DMS53 (cell line): ENCODE measurements around the gene ARSH.
"Not testable (repeated sequence)": the region's sequence is repeated elsewhere in the genome, so short reads cannot be mapped to it uniquely, and the experiment has no call there.

Source experiments
- DNase-seq: peaks from one replicate; lab custom pipeline; 2025; lab: John Stamatoyannopoulos, UW

ARSH gene

GRCh38 chrX:3037218-3037617 is 30.9 kb downstream of the ARSH start:
- no peak for DNase-seq

GRCh38 chrX:3044196-3044595 is 37.9 kb downstream of the ARSH start:
- no peak for DNase-seq

DNA sequence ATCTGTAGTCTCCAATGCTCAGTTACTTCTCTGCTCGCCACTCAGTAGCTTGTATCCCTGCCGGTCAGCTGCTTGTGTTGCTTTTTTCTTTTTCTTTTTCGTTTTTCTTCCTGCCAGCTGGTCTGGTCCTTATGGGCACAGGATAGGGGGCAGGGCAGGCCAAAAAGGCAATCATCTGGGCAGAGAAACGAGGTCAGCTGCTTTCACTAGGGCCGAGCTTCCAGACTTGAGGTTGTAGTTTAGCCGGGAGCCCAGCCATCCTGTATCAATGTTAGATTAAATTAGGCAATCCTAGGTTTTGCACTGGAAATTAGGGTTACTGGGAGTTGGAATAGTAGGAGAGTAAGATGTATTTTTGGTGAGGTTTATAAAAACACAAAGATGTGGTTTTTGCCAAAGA is 38.3 kb downstream of the ARSH start:
- DNase-seq, result no peak

DNA sequence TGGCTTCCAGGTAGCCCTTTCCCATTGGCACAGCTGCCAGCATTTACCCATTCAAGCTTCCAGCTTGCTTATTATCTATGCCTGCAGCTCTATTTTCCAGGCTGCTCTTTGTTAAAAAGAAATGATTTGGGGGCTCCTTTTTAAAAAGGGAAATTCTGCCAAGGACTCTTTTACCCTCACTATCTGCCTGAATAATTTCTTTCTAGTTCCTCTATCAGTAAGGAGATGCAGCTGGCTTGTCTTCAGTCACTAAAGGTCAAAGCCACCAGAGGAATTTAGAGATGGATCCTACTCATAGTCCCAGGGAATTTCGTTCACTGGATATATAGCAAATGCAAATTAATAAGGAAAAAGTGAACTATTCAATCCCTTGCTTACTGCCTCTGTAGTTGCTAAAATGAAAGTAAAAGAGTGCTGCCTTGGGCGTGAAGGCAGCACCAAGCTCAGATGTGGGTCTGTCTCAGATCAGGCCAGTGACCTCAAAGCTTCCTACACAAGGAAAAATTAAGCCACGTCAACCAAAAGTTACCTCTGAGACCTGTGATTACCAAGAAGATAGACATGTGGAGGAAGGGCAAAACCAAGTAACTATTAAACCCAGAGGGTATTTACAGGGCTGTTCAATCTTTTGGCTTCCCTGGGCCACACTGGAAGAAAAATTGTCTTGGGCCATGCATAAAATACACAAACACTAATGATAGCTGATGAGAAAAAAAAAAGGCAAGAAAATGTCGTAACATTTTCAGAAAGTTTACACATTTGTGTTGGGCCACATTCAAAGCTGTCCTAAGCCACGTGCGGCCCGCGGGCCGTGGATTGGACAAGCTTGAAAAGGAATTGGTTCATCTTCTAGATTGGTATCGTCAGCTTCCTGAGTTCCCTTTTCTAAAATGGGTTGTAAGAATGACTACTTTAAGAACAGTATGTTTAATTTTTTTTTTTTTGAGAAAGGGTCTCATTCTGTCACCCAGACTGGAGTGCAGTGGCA is 40.2 kb downstream of the ARSH start:
- DNase-seq, result no peak

DNA sequence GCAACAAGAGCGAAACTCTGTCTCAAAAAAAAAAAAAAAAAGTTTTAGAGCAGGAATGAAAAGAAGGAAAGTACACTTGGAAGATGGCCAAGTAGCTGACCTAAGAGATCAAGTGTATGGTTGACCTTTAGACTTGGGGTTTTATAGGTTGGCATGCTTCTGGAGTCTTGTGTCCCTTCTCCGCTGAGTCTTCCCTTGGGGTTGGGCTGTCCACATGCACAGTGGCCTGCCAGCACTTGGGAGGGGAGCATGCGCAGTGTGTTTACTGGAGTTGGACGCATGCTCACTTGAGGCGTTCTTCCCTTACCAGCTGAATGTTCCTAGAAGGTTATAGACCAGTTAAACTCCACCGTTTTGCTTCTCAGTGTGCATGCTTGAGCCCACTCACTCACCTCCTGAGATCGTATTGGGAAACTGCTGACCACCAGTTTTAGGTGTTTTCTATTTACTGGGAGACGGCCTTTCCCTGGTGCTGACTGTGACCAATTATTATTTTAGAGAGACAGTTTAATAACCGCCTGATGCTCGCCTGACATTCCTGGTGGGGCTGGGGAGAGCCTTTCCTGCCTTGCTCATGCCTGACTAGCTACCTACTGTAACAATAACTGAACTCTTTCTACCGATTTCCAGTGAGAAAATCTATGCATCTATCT is 44.3 kb downstream of the ARSH start:
- not testable (repeated sequence) for DNase-seq

GRCh38 chrX:3052860-3053259 is 46.5 kb downstream of the ARSH start:
- DNase-seq, result no peak

GRCh38 chrX:3066555-3066954 is 60.2 kb downstream of the ARSH start:
- DNase-seq, result no peak

GRCh38 chrX:3075959-3076358 is 69.6 kb downstream of the ARSH start:
- no peak for DNase-seq

DNA sequence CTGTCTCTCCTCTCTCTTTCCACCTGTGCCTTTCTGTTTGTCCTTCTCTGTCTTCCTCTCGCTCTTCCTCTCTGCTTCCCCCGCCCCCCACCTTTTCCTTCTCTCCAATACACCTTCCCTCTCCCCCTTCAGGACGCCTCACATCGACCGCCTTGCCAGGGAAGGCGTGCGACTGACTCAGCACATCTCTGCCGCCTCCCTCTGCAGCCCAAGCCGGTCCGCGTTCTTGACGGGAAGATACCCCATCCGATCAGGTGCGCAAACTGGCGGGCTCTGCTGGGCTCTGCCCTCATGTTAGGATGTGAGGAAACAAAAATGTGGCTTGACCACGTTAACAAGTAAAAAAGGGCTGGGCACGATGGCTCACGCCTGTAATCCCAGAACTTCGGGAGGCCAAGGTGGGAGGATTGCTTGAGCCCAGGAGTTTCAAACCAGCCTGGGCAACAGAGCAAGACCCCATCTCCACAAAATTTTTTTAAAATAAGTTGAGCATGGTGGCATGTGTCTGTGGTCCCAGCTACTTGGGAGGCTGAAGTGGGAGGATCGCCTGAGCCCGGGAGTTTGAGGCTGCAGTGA is 70.2 kb downstream of the ARSH start:
- DNase-seq, result no peak
